Measurements from ENCODE around the gene TMEM163.
"Not testable (repeated sequence)": the region's sequence is repeated elsewhere in the genome, so short reads cannot be mapped to it uniquely, and the experiment has no call there.

Gene TMEM163

GRCh38 chr2:134718817-134719814 lies at the start of gene TMEM163:
TSS of gene TMEM163 (minus strand) at chr2:134719000.
- Mint-ChIP-seq H3K4me1 (ENCODE audit: low read depth) (peaks cover 24% of the 10 kb centered on the region), H3K9me3 (ENCODE audit: low read depth) (no peaks in the 10 kb centered on the region), H3K27ac (no peak within 1 kb of the TSS), H3K4me3 (peak within 1 kb of the TSS; percentile 81), H3K27me3 (peaks cover 35% of the 10 kb centered on the region), H3K36me3 (no peaks in the 10 kb centered on the region)

- no peaks in the 10 kb centered on the region for H3K4me1 Mint-ChIP-seq (ENCODE audit: low read depth)
- no peaks in the 10 kb centered on the region for H3K9me3 Mint-ChIP-seq (ENCODE audit: low read depth)
- H3K36me3 Mint-ChIP-seq = no peaks in the 10 kb centered on the region
- no peak overlapping the region for H3K4me3 Mint-ChIP-seq
- H3K27me3 Mint-ChIP-seq = peaks cover 3% of the 10 kb centered on the region
- no peak overlapping the region for H3K27ac Mint-ChIP-seq
These were observed 47.8 kb upstream of the TMEM163 start for GRCh38 chr2:134766583-134766982.

- Mint-ChIP-seq H3K27ac (no peak overlapping the region), H3K4me3 (no peak overlapping the region), H3K27me3 (peaks cover 3% of the 10 kb centered on the region), H3K9me3 (ENCODE audit: low read depth) (no peaks in the 10 kb centered on the region), H3K4me1 (ENCODE audit: low read depth) (no peaks in the 10 kb centered on the region), H3K36me3 (no peaks in the 10 kb centered on the region)
These were observed 47.2 kb upstream of the TMEM163 start for GRCh38 chr2:134765987-134766386.

- Mint-ChIP-seq H3K36me3 (no peaks in the 10 kb centered on the region), H3K27me3 (peaks cover 3% of the 10 kb centered on the region), H3K4me1 (ENCODE audit: low read depth) (no peaks in the 10 kb centered on the region), H3K9me3 (ENCODE audit: low read depth) (no peaks in the 10 kb centered on the region), H3K4me3 (no peak overlapping the region), H3K27ac (no peak overlapping the region)
These were observed 45.4 kb upstream of the TMEM163 start for GRCh38 chr2:134764164-134764563.

GRCh38 chr2:134763164-134763710 lies 44.4 kb upstream of the TMEM163 start:
- H3K27ac Mint-ChIP-seq = no peak overlapping the region
- H3K36me3 Mint-ChIP-seq = peaks cover 2% of the 10 kb centered on the region
- peaks cover 3% of the 10 kb centered on the region for H3K27me3 Mint-ChIP-seq
- no peak overlapping the region for H3K4me3 Mint-ChIP-seq
- no peaks in the 10 kb centered on the region for H3K9me3 Mint-ChIP-seq (ENCODE audit: low read depth)
- peaks cover 3% of the 10 kb centered on the region for H3K4me1 Mint-ChIP-seq (ENCODE audit: low read depth)

- Mint-ChIP-seq H3K9me3 (ENCODE audit: low read depth) (no peaks in the 10 kb centered on the region), H3K4me1 (ENCODE audit: low read depth) (peaks cover 3% of the 10 kb centered on the region), H3K27me3 (peaks cover 3% of the 10 kb centered on the region), H3K27ac (no peak overlapping the region), H3K36me3 (peaks cover 3% of the 10 kb centered on the region), H3K4me3 (no peak overlapping the region)
These were observed 43.7 kb upstream of the TMEM163 start for GRCh38 chr2:134762508-134762907.

GRCh38 chr2:134760385-134760784 lies 41.6 kb upstream of the TMEM163 start:
- peaks cover 5% of the 10 kb centered on the region for H3K36me3 Mint-ChIP-seq
- H3K27ac Mint-ChIP-seq = no peak overlapping the region
- H3K4me1 Mint-ChIP-seq (ENCODE audit: low read depth) = peaks cover 3% of the 10 kb centered on the region
- H3K4me3 Mint-ChIP-seq = no peak overlapping the region
- H3K27me3 Mint-ChIP-seq = peaks cover 9% of the 10 kb centered on the region
- H3K9me3 Mint-ChIP-seq (ENCODE audit: low read depth) = no peaks in the 10 kb centered on the region

GRCh38 chr2:134758633-134759032 lies 39.8 kb upstream of the TMEM163 start:
- peaks cover 10% of the 10 kb centered on the region for H3K27me3 Mint-ChIP-seq
- no peak overlapping the region for H3K27ac Mint-ChIP-seq
- peaks cover 5% of the 10 kb centered on the region for H3K36me3 Mint-ChIP-seq
- H3K4me3 Mint-ChIP-seq = no peak overlapping the region
- H3K9me3 Mint-ChIP-seq (ENCODE audit: low read depth) = no peaks in the 10 kb centered on the region
- peaks cover 3% of the 10 kb centered on the region for H3K4me1 Mint-ChIP-seq (ENCODE audit: low read depth)

- H3K9me3 Mint-ChIP-seq (ENCODE audit: low read depth) = not testable (repeated sequence)
These were observed 33.2 kb upstream of the TMEM163 start for GRCh38 chr2:134751981-134752380.

GRCh38 chr2:134745546-134745945 lies 26.7 kb upstream of the TMEM163 start:
- H3K27ac Mint-ChIP-seq = no peak overlapping the region
- no peak overlapping the region for H3K4me3 Mint-ChIP-seq
- H3K36me3 Mint-ChIP-seq = no peaks in the 10 kb centered on the region
- H3K9me3 Mint-ChIP-seq (ENCODE audit: low read depth) = no peaks in the 10 kb centered on the region
- peaks cover 9% of the 10 kb centered on the region for H3K4me1 Mint-ChIP-seq (ENCODE audit: low read depth)
- H3K27me3 Mint-ChIP-seq = peaks cover 8% of the 10 kb centered on the region

More at GRCh38 chr2:134751981-134752380, 33.2 kb upstream of the TMEM163 start:
- H3K27ac Mint-ChIP-seq; H3K36me3 Mint-ChIP-seq; H3K4me3 Mint-ChIP-seq; H3K4me1 Mint-ChIP-seq (ENCODE audit: low read depth): not testable (repeated sequence)
- H3K27me3 Mint-ChIP-seq = peaks cover 21% of the 10 kb centered on the region

GRCh38 chr2:134745023-134745422 lies 26.2 kb upstream of the TMEM163 start:
- peaks cover 9% of the 10 kb centered on the region for H3K4me1 Mint-ChIP-seq (ENCODE audit: low read depth)

GRCh38 chr2:134739879-134740301 lies 21.1 kb upstream of the TMEM163 start:
- H3K9me3 Mint-ChIP-seq (ENCODE audit: low read depth) = no peaks in the 10 kb centered on the region
- peaks cover 9% of the 10 kb centered on the region for H3K27me3 Mint-ChIP-seq
- peaks cover 3% of the 10 kb centered on the region for H3K4me1 Mint-ChIP-seq (ENCODE audit: low read depth)
- H3K4me3 Mint-ChIP-seq = no peak overlapping the region
- H3K27ac Mint-ChIP-seq = no peak overlapping the region
- peaks cover 3% of the 10 kb centered on the region for H3K36me3 Mint-ChIP-seq

More at GRCh38 chr2:134745023-134745422, 26.2 kb upstream of the TMEM163 start:
- Mint-ChIP-seq H3K9me3 (ENCODE audit: low read depth) (no peaks in the 10 kb centered on the region), H3K36me3 (no peaks in the 10 kb centered on the region), H3K27ac (no peak overlapping the region), H3K27me3 (peaks cover 4% of the 10 kb centered on the region), H3K4me3 (no peak overlapping the region)

GRCh38 chr2:134739236-134739878 lies 20.6 kb upstream of the TMEM163 start:
- H3K27me3 Mint-ChIP-seq = peaks cover 9% of the 10 kb centered on the region
- H3K9me3 Mint-ChIP-seq (ENCODE audit: low read depth) = no peaks in the 10 kb centered on the region
- no peaks in the 10 kb centered on the region for H3K4me1 Mint-ChIP-seq (ENCODE audit: low read depth)
- H3K36me3 Mint-ChIP-seq = peaks cover 5% of the 10 kb centered on the region
- no peak overlapping the region for H3K27ac Mint-ChIP-seq
- H3K4me3 Mint-ChIP-seq = no peak overlapping the region

GRCh38 chr2:134738141-134738870 lies 19.5 kb upstream of the TMEM163 start:
- Mint-ChIP-seq H3K4me1 (ENCODE audit: low read depth) (no peaks in the 10 kb centered on the region), H3K27ac (no peak overlapping the region), H3K4me3 (no peak overlapping the region)

More at GRCh38 chr2:134738141-134738870, 19.5 kb upstream of the TMEM163 start:
- Mint-ChIP-seq H3K9me3 (ENCODE audit: low read depth) (no peaks in the 10 kb centered on the region), H3K36me3 (peaks cover 5% of the 10 kb centered on the region), H3K27me3 (peaks cover 9% of the 10 kb centered on the region)

Measured in activated naive CD8-positive, alpha-beta T cell (primary cell).